D721Med (cell line): ENCODE results near the gene GHR.
A peak's percentile ranks its signal among the peaks of the same experiment; 100 is the strongest.

ENCODE experiments used
- DNase-seq: peaks from one replicate; pipeline ENCODE4 v3.0.0; 2011; ENCODE audit warnings: low spot score; ENCODE audit not compliant: insufficient read length
- FAIRE-seq: peaks from 2 replicates; lab custom pipeline; 2011; peaks lifted over from hg19 to GRCh38; lab: Jason Lieb, UNC
- CTCF ChIP-seq: IDR thresholded peaks from 2 replicates; pipeline ENCODE4 v1.5.1; 2012; ENCODE audit warnings: mild to moderate bottlenecking, control low read depth; ENCODE audit not compliant: insufficient read depth; ENCODE audit errors: missing control alignments

GHR gene

GRCh38 chr5:42423285-42424165, at the start of gene GHR:
Gene GHR, plus strand, starts transcription at chr5:42423439. Its CDS starts 142,436 bp downstream, at chr5:42565875.
- FAIRE-seq, result no peak

GRCh38 chr5:42374679-42375273, 48.5 kb upstream of the GHR start:
- no peak for FAIRE-seq
- no peak for DNase-seq
- TF ChIP-seq CTCF, result no peak

More at GRCh38 chr5:42423285-42424165, at the start of gene GHR:
- DNase-seq, result peak; percentile 54
- peak; percentile 66 for TF ChIP-seq CTCF

DNA sequence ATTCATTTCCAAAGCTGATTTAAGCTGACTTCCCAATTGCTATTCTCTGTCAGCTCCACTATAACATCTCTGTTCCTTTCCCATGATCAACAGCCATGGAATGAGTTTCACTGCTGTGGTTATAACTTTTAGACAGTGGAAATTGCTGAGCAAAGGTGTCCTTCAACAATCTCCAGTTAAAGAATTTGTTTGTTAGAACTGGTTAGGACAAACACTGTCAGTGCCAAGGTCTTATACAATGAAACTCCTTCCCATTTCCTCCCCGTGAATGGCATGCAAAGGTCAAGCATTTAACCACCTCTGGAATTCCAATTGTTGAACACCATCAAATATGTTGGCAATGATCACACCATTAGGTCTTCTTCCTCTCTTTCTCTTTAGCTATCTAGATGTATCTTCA, 45.7 kb upstream of the GHR start:
- TF ChIP-seq CTCF, result no peak
- DNase-seq (no peak), FAIRE-seq (no peak)

DNA sequence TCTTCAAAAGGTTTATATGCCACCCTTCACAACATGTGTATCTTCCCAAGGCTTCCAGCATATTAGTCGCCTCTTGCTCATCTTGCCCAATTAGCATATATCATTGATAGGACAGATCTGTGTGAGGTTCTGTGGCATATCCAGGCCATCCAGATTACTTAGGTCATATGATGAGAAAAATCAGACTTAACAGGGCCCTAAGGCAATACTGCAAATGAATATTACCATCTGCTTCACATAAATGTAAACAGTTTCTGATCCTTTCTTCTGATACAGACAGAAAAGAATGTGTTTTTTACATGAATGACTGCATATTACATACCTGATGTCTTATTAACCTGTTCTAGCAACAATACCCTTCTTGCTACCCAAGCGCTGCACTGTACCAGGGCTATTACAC, 41.3 kb upstream of the GHR start:
- DNase-seq (no peak), FAIRE-seq (no peak)

DNA sequence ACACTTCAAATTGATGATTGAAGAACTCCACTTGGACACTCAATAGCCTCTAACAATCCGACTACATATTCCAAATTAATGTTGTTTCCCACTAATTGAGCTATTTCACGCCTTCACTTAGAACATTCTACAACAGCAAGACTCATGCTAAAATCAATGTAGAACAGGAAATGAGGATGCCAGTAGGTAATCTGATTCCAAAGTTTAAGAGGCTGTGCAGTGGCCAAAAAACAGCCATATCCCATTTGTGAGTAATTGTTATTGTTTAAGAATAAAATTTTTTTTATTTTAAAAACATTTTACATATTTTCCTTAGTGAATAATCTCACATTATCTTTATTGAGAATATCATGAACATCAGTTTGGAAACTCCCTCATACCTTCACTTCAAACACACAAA, 35.7 kb upstream of the GHR start:
- no peak for TF ChIP-seq CTCF
- FAIRE-seq (no peak), DNase-seq (no peak)

More for the DNA sequence above, 41.3 kb upstream of the GHR start:
- TF ChIP-seq CTCF, result no peak

GRCh38 chr5:42390115-42390514, 33.1 kb upstream of the GHR start:
- TF ChIP-seq CTCF, result no peak
- FAIRE-seq, result no peak
- no peak for DNase-seq

GRCh38 chr5:42392917-42393316, 30.3 kb upstream of the GHR start:
- FAIRE-seq (no peak), DNase-seq (no peak)
- TF ChIP-seq CTCF, result no peak
